ENCODE results near the gene COX7B. TPM values are rescaled to one million over a fixed set of nuclear protein-coding genes. Genes with fewer than 3 reads are reported as not detected.

COX7B gene
- polyA plus RNA-seq, 1 donor (not counting 4 experiments of a cell fraction or from before 2014, with no cell fraction given) = 1,116 TPM

DNA sequence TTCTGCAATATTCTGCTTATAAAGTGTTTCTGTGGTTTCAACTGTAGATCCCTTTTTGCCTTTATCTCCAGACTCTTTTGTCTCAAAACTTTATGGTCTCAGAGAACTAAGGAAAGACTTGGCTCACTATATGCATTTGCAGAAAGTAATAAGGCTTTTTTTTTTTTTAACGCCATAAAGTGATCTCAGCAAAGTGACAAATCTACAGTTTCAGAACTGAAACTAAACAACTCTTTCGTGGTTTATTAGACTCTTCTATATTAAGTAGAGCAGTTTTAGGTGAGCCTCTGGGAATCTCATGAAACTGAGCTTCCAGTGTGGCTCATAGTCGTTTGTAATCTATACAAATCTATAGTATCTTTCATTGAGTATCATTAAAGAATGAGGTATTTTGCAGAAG lies 26.5 kb downstream of the COX7B start:
- no peaks in the 10 kb centered on the region for H3K9me1 ChIP-seq (ENCODE audit: control insufficient read depth, extremely low read depth, insufficient read depth, low read length)

DNA sequence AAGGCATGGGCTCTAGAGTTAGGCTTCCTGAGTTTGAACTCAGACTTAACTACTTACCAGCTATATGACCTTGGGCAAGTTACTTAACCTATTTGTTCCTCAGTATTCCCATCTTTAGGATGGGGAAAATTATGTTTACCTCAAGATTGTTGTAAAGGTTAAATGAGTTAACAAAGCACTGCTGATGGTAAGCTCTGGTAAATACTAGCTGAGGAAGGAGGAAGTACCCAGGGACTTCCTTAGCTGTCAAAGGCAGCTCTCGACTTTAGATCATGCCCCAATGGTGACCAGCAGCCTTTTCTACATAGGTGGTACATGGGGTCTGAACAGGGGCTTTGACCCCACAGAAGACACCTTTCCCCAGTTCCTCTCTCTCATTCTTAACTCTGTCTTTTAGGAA lies 31.3 kb downstream of the COX7B start:
- FAIRE-seq = no peak
- no peaks in the 10 kb centered on the region for H3K9me3 ChIP-seq (ENCODE audit: control insufficient read depth, low read depth, low read length)
- no peaks in the 10 kb centered on the region for H3K79me2 ChIP-seq (ENCODE audit: control insufficient read depth, insufficient read depth, low read length)
- DNase-seq (ENCODE audit: low read depth, low spot score) = no peak
- H3K9me1 ChIP-seq (ENCODE audit: control insufficient read depth, extremely low read depth, insufficient read depth, low read length) = no peaks in the 10 kb centered on the region
- TF ChIP-seq, protein P1, sequence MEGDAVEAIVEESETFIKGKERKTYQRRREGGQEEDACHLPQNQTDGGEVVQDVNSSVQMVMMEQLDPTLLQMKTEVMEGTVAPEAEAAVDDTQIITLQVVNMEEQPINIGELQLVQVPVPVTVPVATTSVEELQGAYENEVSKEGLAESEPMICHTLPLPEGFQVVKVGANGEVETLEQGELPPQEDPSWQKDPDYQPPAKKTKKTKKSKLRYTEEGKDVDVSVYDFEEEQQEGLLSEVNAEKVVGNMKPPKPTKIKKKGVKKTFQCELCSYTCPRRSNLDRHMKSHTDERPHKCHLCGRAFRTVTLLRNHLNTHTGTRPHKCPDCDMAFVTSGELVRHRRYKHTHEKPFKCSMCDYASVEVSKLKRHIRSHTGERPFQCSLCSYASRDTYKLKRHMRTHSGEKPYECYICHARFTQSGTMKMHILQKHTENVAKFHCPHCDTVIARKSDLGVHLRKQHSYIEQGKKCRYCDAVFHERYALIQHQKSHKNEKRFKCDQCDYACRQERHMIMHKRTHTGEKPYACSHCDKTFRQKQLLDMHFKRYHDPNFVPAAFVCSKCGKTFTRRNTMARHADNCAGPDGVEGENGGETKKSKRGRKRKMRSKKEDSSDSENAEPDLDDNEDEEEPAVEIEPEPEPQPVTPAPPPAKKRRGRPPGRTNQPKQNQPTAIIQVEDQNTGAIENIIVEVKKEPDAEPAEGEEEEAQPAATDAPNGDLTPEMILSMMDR (optimal IDR thresholded peaks at IDR 0.05 in 1 of 3, IDR thresholded peaks at IDR 0.05 in 1 of 3, conservative IDR thresholded peaks at IDR 0.05 in 1 of 3; ENCODE audit: extremely low read depth in 1 of 3, insufficient read depth in 2 of 3, low read length in 3 of 3) = no peak
- TF ChIP-seq EZH2 (IDR thresholded peaks at IDR 0.05; ENCODE audit: low read length) = no peak
- no peaks in the 10 kb centered on the region for H3K36me3 ChIP-seq (ENCODE audit: control insufficient read depth in 2 of 2, extremely low read depth in 1 of 2, insufficient read depth in 2 of 2, low read length in 2 of 2)
- dilution Hi-C loops (cut with MboI; ENCODE audit: extremely low pct_ligation_motif_present, low sequenced_read_pairs) = no loop called here
- no peak overlapping the region for H3K9ac ChIP-seq (ENCODE audit: control insufficient read depth, extremely low read depth, insufficient read depth, low read length)
- H3K4me1 ChIP-seq (ENCODE audit: control insufficient read depth, extremely low read depth, insufficient read depth, low read length) = no peaks in the 10 kb centered on the region
- H3K4me3 ChIP-seq (ENCODE audit: control insufficient read depth in 2 of 3, extremely low read depth in 1 of 3, insufficient read depth in 2 of 3, low read depth in 1 of 3, low read length in 3 of 3) = no peak overlapping the region
- no peak overlapping the region for H3K4me2 ChIP-seq (ENCODE audit: control insufficient read depth, extremely low read depth, insufficient read depth, low read depth, low read length)
- H2AFZ ChIP-seq (ENCODE audit: control insufficient read depth, low read length) = no peak overlapping the region
- no peaks in the 10 kb centered on the region for H3K27me3 ChIP-seq (ENCODE audit: control insufficient read depth, extremely low read depth, insufficient read depth, low read length)
- no peak overlapping the region for H3K27ac ChIP-seq (ENCODE audit: control insufficient read depth, insufficient read depth, low read length)
- no peaks in the 10 kb centered on the region for H4K20me1 ChIP-seq (ENCODE audit: control insufficient read depth, extremely low read depth, insufficient read depth, low read length)

More for the DNA sequence above, 26.5 kb downstream of the COX7B start:
- H3K4me2 ChIP-seq (ENCODE audit: control insufficient read depth, extremely low read depth, insufficient read depth, low read depth, low read length) = no peak overlapping the region
- no peak overlapping the region for H2AFZ ChIP-seq (ENCODE audit: control insufficient read depth, low read length)
- TF ChIP-seq, protein P1 (optimal IDR thresholded peaks at IDR 0.05 in 1 of 3, IDR thresholded peaks at IDR 0.05 in 1 of 3, conservative IDR thresholded peaks at IDR 0.05 in 1 of 3; ENCODE audit: extremely low read depth in 1 of 3, insufficient read depth in 2 of 3, low read length in 3 of 3) = no peak
- no peak for TF ChIP-seq EZH2 (IDR thresholded peaks at IDR 0.05; ENCODE audit: low read length)
- no peaks in the 10 kb centered on the region for H3K9me3 ChIP-seq (ENCODE audit: control insufficient read depth, low read depth, low read length)
- H4K20me1 ChIP-seq (ENCODE audit: control insufficient read depth, extremely low read depth, insufficient read depth, low read length) = no peaks in the 10 kb centered on the region
- no peak overlapping the region for H3K4me3 ChIP-seq (ENCODE audit: control insufficient read depth in 2 of 3, extremely low read depth in 1 of 3, insufficient read depth in 2 of 3, low read depth in 1 of 3, low read length in 3 of 3)
- no peaks in the 10 kb centered on the region for H3K79me2 ChIP-seq (ENCODE audit: control insufficient read depth, insufficient read depth, low read length)
- dilution Hi-C loops (cut with MboI; ENCODE audit: extremely low pct_ligation_motif_present, low sequenced_read_pairs) = no loop called here
- H3K4me1 ChIP-seq (ENCODE audit: control insufficient read depth, extremely low read depth, insufficient read depth, low read length) = no peaks in the 10 kb centered on the region
- H3K27me3 ChIP-seq (ENCODE audit: control insufficient read depth, extremely low read depth, insufficient read depth, low read length) = no peaks in the 10 kb centered on the region
- FAIRE-seq (no peak), DNase-seq (ENCODE audit: low read depth, low spot score) (no peak)
- no peak overlapping the region for H3K27ac ChIP-seq (ENCODE audit: control insufficient read depth, insufficient read depth, low read length)
- H3K9ac ChIP-seq (ENCODE audit: control insufficient read depth, extremely low read depth, insufficient read depth, low read length) = no peak overlapping the region
- H3K36me3 ChIP-seq (ENCODE audit: control insufficient read depth in 2 of 2, extremely low read depth in 1 of 2, insufficient read depth in 2 of 2, low read length in 2 of 2) = no peaks in the 10 kb centered on the region

Data from keratinocyte (primary cell).